HG03097 (cell line): ENCODE measurements around the gene MAP7.
A peak's percentile ranks its signal among the peaks of the same experiment; 100 is the strongest.

Experiments
- ATAC-seq: cut with Tn5 transposase; IDR thresholded peaks from one replicate; pipeline ENCODE4 v1.9.1; 2021; ENCODE audit not compliant: unreplicated experiment, low FRiP score

The MAP7 gene

GRCh38 chr6:136566007-136566487 lies 15.8 kb upstream of the MAP7 start:
- no peak for ATAC-seq

- no peak for ATAC-seq
These were observed 14.0 kb upstream of the MAP7 start for GRCh38 chr6:136564180-136564579.

- no peak for ATAC-seq
These were observed 13.3 kb upstream of the MAP7 start for GRCh38 chr6:136563386-136564152.

GRCh38 chr6:136562211-136562610 lies 12.0 kb upstream of the MAP7 start:
- ATAC-seq = no peak

- no peak for ATAC-seq
These were observed 3.1 kb upstream of the MAP7 start for GRCh38 chr6:136553166-136553787.

GRCh38 chr6:136552054-136552453 lies 1.8 kb upstream of the MAP7 start:
- ATAC-seq = no peak

- no peak for ATAC-seq
These were observed 881 bp upstream of the MAP7 start for GRCh38 chr6:136551103-136551502.

GRCh38 chr6:136550045-136550329 lies 235 bp downstream of the MAP7 start:
- peak; percentile 41 for ATAC-seq

- peak; percentile 17 for ATAC-seq
These were observed 750 bp downstream of the MAP7 start for GRCh38 chr6:136549300-136550044.

- no peak for ATAC-seq
These were observed 1.5 kb downstream of the MAP7 start for GRCh38 chr6:136548582-136549299.

- no peak for ATAC-seq
These were observed 2.4 kb downstream of the MAP7 start for GRCh38 chr6:136547871-136548270.

- ATAC-seq = no peak
These were observed 2.9 kb downstream of the MAP7 start for GRCh38 chr6:136547336-136547735.

GRCh38 chr6:136546331-136546730 lies 3.9 kb downstream of the MAP7 start:
- ATAC-seq = no peak

GRCh38 chr6:136544326-136544725 lies 5.9 kb downstream of the MAP7 start:
- ATAC-seq = no peak

- ATAC-seq = no peak
These were observed 8.8 kb downstream of the MAP7 start for GRCh38 chr6:136541395-136541794.

GRCh38 chr6:136539967-136540652 lies 10.1 kb downstream of the MAP7 start:
- ATAC-seq = no peak

- ATAC-seq = no peak
These were observed 11.4 kb downstream of the MAP7 start for GRCh38 chr6:136538836-136539235.

- no peak for ATAC-seq
These were observed 14.2 kb downstream of the MAP7 start for GRCh38 chr6:136535880-136536650.

- ATAC-seq = no peak
These were observed 15.0 kb downstream of the MAP7 start for GRCh38 chr6:136535017-136535765.
